ENCODE data around the gene CKAP2. TPM values are rescaled to one million over a fixed set of nuclear protein-coding genes. Genes with fewer than 3 reads are reported as not detected.
"Not testable (repeated sequence)": the region's sequence is repeated elsewhere in the genome, so short reads cannot be mapped to it uniquely, and the experiment has no call there.

The CKAP2 gene
- 1.2 TPM for total RNA-seq

- peak; percentile 84 to 97 for DNase-seq (ENCODE audit: low spot score in 2 of 2)
- H3K36me3 ChIP-seq, result no peaks in the 10 kb centered on the region
- TF ChIP-seq, protein P1, sequence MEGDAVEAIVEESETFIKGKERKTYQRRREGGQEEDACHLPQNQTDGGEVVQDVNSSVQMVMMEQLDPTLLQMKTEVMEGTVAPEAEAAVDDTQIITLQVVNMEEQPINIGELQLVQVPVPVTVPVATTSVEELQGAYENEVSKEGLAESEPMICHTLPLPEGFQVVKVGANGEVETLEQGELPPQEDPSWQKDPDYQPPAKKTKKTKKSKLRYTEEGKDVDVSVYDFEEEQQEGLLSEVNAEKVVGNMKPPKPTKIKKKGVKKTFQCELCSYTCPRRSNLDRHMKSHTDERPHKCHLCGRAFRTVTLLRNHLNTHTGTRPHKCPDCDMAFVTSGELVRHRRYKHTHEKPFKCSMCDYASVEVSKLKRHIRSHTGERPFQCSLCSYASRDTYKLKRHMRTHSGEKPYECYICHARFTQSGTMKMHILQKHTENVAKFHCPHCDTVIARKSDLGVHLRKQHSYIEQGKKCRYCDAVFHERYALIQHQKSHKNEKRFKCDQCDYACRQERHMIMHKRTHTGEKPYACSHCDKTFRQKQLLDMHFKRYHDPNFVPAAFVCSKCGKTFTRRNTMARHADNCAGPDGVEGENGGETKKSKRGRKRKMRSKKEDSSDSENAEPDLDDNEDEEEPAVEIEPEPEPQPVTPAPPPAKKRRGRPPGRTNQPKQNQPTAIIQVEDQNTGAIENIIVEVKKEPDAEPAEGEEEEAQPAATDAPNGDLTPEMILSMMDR (IDR thresholded peaks at IDR 0.05), result peak in 1 of 3 experiments; percentile 8
- no peaks in the 10 kb centered on the region for H3K27me3 ChIP-seq
- H3K9me3 ChIP-seq, result no peaks in the 10 kb centered on the region
- H3K4me1 ChIP-seq, result peaks cover 0 to 10% of the 10 kb centered on the region in 2 donors
- H3K27ac ChIP-seq, result peak within 1 kb of the TSS; percentile 75 to 81
- peak within 1 kb of the TSS; percentile 82 to 84 for H3K4me3 ChIP-seq
- intact Hi-C loops (cut with DNase I), result loop anchor here (1.0 to 10.0 kb wide), 6 partner anchors 150 to 1540 kb away; partner anchors contain the start of genes ALG11, DHRS12, INTS6 and SUGT1
Observed at GRCh38 chr13:52454820-52455676, at the start of gene CKAP2. Gene CKAP2, plus strand, starts transcription at chr13:52455478. Its CDS starts 79 bp downstream, at chr13:52455557.

DNA sequence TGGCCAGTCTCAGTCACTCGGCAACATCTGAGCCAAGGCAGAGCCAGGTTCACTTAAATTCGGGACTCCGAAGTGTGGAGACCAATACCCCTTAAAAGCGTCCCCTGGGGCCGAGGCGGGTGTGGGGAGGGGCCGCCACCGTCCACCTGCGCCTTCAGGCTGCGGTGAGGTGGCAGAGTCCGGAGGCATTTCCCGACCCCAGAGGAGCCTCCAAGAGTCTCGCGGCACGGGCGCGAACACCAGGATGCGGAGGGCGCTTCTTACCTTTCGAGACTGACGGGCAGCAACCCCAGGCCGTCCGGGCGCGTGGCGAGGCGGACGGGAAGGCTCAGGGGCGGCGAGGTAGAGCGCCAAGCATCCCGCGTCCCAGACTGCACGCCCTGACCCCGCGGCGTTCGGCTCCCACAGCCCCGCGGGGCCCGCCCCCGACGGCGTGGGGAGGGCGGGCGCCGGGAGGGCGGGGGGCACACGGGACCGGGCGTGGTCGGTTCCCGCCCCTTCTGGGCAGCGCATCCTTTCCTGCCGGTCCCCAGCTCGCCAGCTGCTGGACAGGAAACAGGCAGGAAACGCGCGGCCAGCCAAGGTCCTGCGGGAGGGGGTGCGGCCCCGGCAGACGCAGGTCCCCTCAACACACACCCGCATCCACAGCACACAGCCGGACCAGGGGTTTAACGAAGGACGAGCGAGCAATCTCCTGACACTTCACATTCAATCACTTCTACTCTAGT is 49.3 kb upstream of the CKAP2 start, which contains the start of gene THSD1:
Gene THSD1, minus strand, starts transcription at position 406 of the 728 bp plus-strand sequence. CDS start 3,572 bp downstream, outside the sequence.
- peak within 1 kb of the TSS; percentile 54 to 67 for H3K4me3 ChIP-seq
- intact Hi-C loops (cut with DNase I), result no loop called here
- TF ChIP-seq, protein P1 (IDR thresholded peaks at IDR 0.05), result no peak
- DNase-seq (ENCODE audit: low spot score in 2 of 2), result peak in 1 of 2 donors; percentile 77
- H3K27me3 ChIP-seq, result no peaks in the 10 kb centered on the region
- no peaks in the 10 kb centered on the region for H3K9me3 ChIP-seq
- no peak within 1 kb of the TSS for H3K27ac ChIP-seq
- no peaks in the 10 kb centered on the region for H3K36me3 ChIP-seq
- H3K4me1 ChIP-seq, result peaks cover 0 to 3% of the 10 kb centered on the region in 2 donors

GRCh38 chr13:52406629-52407028 is 48.6 kb upstream of the CKAP2 start:
- H3K4me1 ChIP-seq, result peaks cover 0 to 3% of the 10 kb centered on the region in 2 donors

GRCh38 chr13:52407436-52407835 is 47.8 kb upstream of the CKAP2 start:
- H3K4me3 ChIP-seq; intact Hi-C loops (cut with DNase I); H3K9me3 ChIP-seq; H3K4me1 ChIP-seq; H3K36me3 ChIP-seq; DNase-seq (ENCODE audit: low spot score in 2 of 2); H3K27me3 ChIP-seq; H3K27ac ChIP-seq: not testable (repeated sequence)

More at GRCh38 chr13:52406629-52407028, 48.6 kb upstream of the CKAP2 start:
- H3K27ac ChIP-seq, result no peak overlapping the region
- H3K36me3 ChIP-seq, result no peaks in the 10 kb centered on the region
- peak overlapping the region; percentile 54 to 67 for H3K4me3 ChIP-seq
- TF ChIP-seq, protein P1 (IDR thresholded peaks at IDR 0.05), result no peak
- DNase-seq (ENCODE audit: low spot score in 2 of 2), result no peak
- intact Hi-C loops (cut with DNase I), result no loop called here
- no peaks in the 10 kb centered on the region for H3K9me3 ChIP-seq
- no peaks in the 10 kb centered on the region for H3K27me3 ChIP-seq

DNA sequence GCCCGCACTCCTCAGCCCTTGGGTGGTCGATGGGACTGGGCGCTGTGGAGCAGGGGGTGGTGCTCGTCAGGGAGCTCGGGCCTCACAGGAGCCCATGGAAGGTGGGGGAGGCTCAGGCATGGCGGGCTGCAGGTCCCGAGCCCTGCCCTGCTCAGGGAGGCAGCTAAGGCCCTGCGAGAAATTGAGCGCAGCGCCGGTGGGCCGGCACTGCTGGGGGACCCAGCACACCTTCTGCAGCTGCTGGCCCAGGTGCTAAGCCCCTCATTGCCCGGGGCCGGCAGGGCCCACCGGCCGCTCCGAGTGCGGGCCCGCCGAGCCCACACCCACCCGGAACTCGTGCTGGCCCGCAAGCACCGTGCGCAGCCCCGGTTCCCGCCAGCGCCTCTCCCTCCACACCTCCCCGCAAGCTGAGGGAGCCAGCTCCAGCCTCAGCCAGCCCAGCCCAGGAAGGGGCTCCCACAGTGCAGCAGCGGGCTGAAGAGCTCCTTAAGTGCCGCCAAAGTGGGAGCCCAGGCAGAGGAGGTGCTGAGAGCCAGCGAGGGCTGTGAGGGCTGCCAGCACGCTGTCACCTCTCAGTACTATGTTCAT is 47.1 kb upstream of the CKAP2 start:
- DNase-seq (ENCODE audit: low spot score in 2 of 2); H3K4me3 ChIP-seq; H3K9me3 ChIP-seq; H3K27me3 ChIP-seq; H3K4me1 ChIP-seq; H3K27ac ChIP-seq; intact Hi-C loops (cut with DNase I): not testable (repeated sequence)
- peaks cover 0 to 12% of the 10 kb centered on the region in 2 donors for H3K36me3 ChIP-seq

DNA sequence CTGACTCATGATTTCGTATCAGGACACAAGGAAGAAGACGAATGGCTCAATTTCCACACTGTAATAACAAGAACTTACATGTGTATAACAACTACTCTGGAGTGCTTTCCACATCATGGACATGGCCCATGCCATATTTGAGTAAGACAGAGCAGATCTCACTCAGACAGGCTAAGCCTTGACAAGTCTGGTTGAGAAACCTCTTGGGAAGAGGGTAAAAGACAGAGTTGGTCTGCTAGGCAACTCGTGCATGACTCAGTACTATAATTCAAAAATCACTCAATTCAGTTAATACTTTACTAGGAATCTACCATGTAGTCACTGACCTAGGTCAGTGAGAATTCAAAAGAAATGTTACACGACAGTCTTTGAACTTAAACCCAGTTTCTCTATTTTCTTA is 43.6 kb upstream of the CKAP2 start:
- H3K27ac ChIP-seq, result no peak overlapping the region
- H3K36me3 ChIP-seq, result peaks cover 20 to 42% of the 10 kb centered on the region in 2 donors
- H3K4me3 ChIP-seq, result no peak overlapping the region
- no peaks in the 10 kb centered on the region for H3K27me3 ChIP-seq
- DNase-seq (ENCODE audit: low spot score in 2 of 2), result no peak
- no peaks in the 10 kb centered on the region for H3K9me3 ChIP-seq
- no peaks in the 10 kb centered on the region for H3K4me1 ChIP-seq
- TF ChIP-seq, protein P1 (IDR thresholded peaks at IDR 0.05), result no peak
- intact Hi-C loops (cut with DNase I), result no loop called here

Measured in ascending aorta (tissue), 2 donors.